Measurements from ENCODE around the gene MLLT6. TPM values are rescaled to one million over a fixed set of nuclear protein-coding genes. Genes with fewer than 3 reads are reported as not detected.

The MLLT6 gene
- total and polyA plus RNA-seq, 2 of the 13 experiments (the other 11 are each of a cell fraction or from before 2014, with no cell fraction given): 50.7 to 69.5 TPM

DNA sequence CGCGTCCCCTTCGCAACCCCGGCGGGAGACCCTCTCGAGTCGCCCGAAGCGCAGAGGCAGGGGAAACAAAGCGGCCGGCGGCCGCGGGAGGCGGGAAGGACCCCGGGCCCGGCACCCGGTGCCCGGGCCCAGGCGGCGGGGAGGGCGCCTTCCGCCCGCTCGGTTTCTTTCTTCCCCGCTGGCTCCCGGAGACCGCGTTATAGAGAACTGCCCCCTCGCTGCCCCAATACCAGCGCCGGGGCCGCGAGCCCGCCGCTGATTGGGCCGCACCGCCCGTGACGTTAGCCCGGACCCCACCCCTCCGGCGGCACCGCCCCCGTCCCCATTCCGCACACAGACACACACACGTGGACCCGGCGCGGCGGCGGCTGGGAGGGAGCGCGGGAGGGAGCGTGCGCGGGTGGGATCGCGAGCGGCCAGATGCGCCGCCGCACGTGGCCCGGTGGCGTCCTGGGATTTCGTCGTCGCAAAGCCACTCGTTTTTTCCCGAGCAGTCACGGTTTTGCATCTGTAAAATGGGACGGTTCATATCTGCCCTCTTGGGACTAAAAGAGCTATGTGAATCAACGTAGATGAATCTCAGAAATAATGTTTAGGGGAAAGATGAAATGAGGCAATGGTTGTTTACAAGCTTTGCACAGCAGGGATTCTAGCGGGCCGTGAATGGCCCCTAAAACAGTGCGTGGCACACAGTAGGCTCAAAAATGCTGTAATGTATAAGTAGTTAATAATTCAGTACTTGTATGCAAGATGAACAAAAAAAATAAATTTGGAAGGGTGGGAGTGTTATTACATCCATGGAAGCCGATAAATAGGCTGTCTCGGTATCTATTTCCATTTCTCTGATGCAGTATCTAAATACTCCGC lies 30.1 kb upstream of the MLLT6 start, which contains the start of gene EPOP (continued):
- peak; percentile 86 for TF ChIP-seq ZSCAN22 (CRISPR knock-in tag; IDR thresholded peaks at IDR 0.05)
- TF ChIP-seq ZNF879 (CRISPR knock-in tag; IDR thresholded peaks at IDR 0.05): no peak
- peak; percentile 77 for TF ChIP-seq THRA (CRISPR knock-in tag; IDR thresholded peaks at IDR 0.05; ENCODE audit: borderline replicate concordance)
- TF ChIP-seq KDM5A (IDR thresholded peaks at IDR 0.05; ENCODE audit: borderline replicate concordance, low read length): peak; percentile 52; the same call in 1 of the 2 replicates
- peak; percentile 9; the same call in 1 of the 2 replicates for TF ChIP-seq HNRNPL (IDR thresholded peaks at IDR 0.05; ENCODE audit: low read depth, low read length)
- TF ChIP-seq HNF4G (IDR thresholded peaks at IDR 0.05; ENCODE audit: borderline replicate concordance, low read depth, low read length): peak; percentile 10; the same call in 1 of the 2 replicates
- TF ChIP-seq HNF4G (CRISPR knock-in tag; IDR thresholded peaks at IDR 0.05; ENCODE audit: borderline replicate concordance, low read depth): peak; percentile 40; the same call in 1 of the 2 replicates
- TF ChIP-seq PRDM10 (CRISPR knock-in tag; IDR thresholded peaks at IDR 0.05; ENCODE audit: low read depth): no peak
- peak; percentile 95 for TF ChIP-seq SALL1 (CRISPR knock-in tag; IDR thresholded peaks at IDR 0.05)
- peak; percentile 91; the same call in 1 of the 2 replicates for TF ChIP-seq FOXM1 (CRISPR knock-in tag; IDR thresholded peaks at IDR 0.05)
- peak; percentile 95 for TF ChIP-seq NRL (CRISPR knock-in tag; IDR thresholded peaks at IDR 0.05; ENCODE audit: borderline replicate concordance)
- TF ChIP-seq, protein P1, sequence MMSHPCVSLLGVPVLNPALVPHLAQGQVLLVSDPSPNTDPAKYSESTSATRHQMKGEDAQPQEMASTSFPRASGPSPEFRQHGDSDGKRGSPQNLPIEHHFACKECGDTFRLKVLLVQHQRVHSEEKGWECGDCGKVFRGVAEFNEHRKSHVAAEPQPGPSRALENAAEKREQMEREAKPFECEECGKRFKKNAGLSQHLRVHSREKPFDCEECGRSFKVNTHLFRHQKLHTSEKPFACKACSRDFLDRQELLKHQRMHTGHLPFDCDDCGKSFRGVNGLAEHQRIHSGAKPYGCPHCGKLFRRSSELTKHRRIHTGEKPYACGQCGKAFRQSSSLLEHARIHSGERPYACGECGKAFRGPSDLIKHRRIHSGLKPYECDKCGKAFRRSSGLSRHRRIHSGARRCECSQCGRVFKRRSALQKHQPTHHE (CRISPR knock-in tag; IDR thresholded peaks at IDR 0.05; ENCODE audit: borderline replicate concordance): 0 out of 2 replicates have a peak, but pooled peaks have one; percentile 49
- TF ChIP-seq, protein P2, sequence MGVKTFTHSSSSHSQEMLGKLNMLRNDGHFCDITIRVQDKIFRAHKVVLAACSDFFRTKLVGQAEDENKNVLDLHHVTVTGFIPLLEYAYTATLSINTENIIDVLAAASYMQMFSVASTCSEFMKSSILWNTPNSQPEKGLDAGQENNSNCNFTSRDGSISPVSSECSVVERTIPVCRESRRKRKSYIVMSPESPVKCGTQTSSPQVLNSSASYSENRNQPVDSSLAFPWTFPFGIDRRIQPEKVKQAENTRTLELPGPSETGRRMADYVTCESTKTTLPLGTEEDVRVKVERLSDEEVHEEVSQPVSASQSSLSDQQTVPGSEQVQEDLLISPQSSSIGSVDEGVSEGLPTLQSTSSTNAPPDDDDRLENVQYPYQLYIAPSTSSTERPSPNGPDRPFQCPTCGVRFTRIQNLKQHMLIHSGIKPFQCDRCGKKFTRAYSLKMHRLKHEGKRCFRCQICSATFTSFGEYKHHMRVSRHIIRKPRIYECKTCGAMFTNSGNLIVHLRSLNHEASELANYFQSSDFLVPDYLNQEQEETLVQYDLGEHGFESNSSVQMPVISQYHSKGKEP (CRISPR knock-in tag; IDR thresholded peaks at IDR 0.05): peak; percentile 95
- TF ChIP-seq ZNF781 (CRISPR knock-in tag; IDR thresholded peaks at IDR 0.05; ENCODE audit: borderline replicate concordance, not compliant biosample characterization): no peak
- peak; percentile 88; the same call in 1 of the 2 replicates for TF ChIP-seq ZSCAN9 (CRISPR knock-in tag; IDR thresholded peaks at IDR 0.05; ENCODE audit: borderline replicate concordance)
- TF ChIP-seq ARNT (IDR thresholded peaks at IDR 0.05): no peak
- TF ChIP-seq ZNF496 (CRISPR knock-in tag; IDR thresholded peaks at IDR 0.05; ENCODE audit: insufficient replicate concordance): no peak

All from HepG2 (cell line).